Endothelial cell (in vitro differentiated cells): ENCODE results near the gene GALP. TPM values are rescaled to one million over a fixed set of nuclear protein-coding genes. Genes with fewer than 3 reads are reported as not detected.
"Not testable (repeated sequence)": the region's sequence is repeated elsewhere in the genome, so short reads cannot be mapped to it uniquely, and the experiment has no call there.

Source experiments
- DNase-seq: peaks from one replicate; pipeline ENCODE4 v3.0.0; 2021; ENCODE audit warnings: low spot score
- H3K27ac Mint-ChIP-seq: one replicate; pipeline ENCODE4 v1.8.0; 2021; ENCODE audit warnings: mixed read lengths, inconsistent platforms; ENCODE audit not compliant: unreplicated experiment
- H3K27me3 Mint-ChIP-seq: one replicate; pipeline ENCODE4 v1.8.0; 2021; ENCODE audit warnings: mild to moderate bottlenecking, moderate library complexity, mixed read lengths, inconsistent platforms; ENCODE audit not compliant: unreplicated experiment
- H3K36me3 Mint-ChIP-seq: one replicate; pipeline ENCODE4 v1.8.0; 2021; ENCODE audit warnings: mild to moderate bottlenecking, low read depth, mixed read lengths, inconsistent platforms; ENCODE audit not compliant: unreplicated experiment
- H3K4me1 Mint-ChIP-seq: one replicate; pipeline ENCODE4 v1.8.0; 2021; ENCODE audit warnings: mild to moderate bottlenecking, mixed read lengths, inconsistent platforms; ENCODE audit not compliant: unreplicated experiment
- H3K4me3 Mint-ChIP-seq: one replicate; pipeline ENCODE4 v1.8.0; 2021; ENCODE audit warnings: mild to moderate bottlenecking, mixed read lengths, inconsistent platforms; ENCODE audit not compliant: unreplicated experiment
- H3K9me3 Mint-ChIP-seq: one replicate; pipeline ENCODE4 v1.8.0; 2021; ENCODE audit warnings: mixed read lengths, inconsistent platforms; ENCODE audit not compliant: unreplicated experiment
- CTCF ChIP-seq: fragments of 200-600 bp; sonication (generic); IDR thresholded peaks from one replicate; pipeline ENCODE4 v1.5.0; 2021; ENCODE audit warnings: antibody characterized with exemption; ENCODE audit not compliant: unreplicated experiment
- total RNA-seq: library from RNA; stranded (reverse); fragmentation: NEBNext Ultra II Directional; extraction: Animal tissue kit (Norgen Biotek cat#: 25700); gene quantifications from one replicate; pipeline ENCODE4 v1.2.1, GENCODE V29; 2021; ENCODE audit not compliant: unreplicated experiment

Gene GALP
- total RNA-seq, 1 donor from 2014 or later = not detected

- no peaks in the 10 kb centered on the region for H3K9me3 Mint-ChIP-seq
- H3K4me3 Mint-ChIP-seq = no peak overlapping the region
- H3K27me3 Mint-ChIP-seq = peaks cover 4% of the 10 kb centered on the region
- no peak for TF ChIP-seq CTCF
- H3K4me1 Mint-ChIP-seq = no peaks in the 10 kb centered on the region
- DNase-seq = no peak
- H3K27ac Mint-ChIP-seq = no peak overlapping the region
- H3K36me3 Mint-ChIP-seq = no peaks in the 10 kb centered on the region
These were observed 18.3 kb downstream of the GALP start for GRCh38 chr19:56193981-56194640.

- DNase-seq, H3K9me3 Mint-ChIP-seq, H3K4me3 Mint-ChIP-seq, H3K27me3 Mint-ChIP-seq, H3K36me3 Mint-ChIP-seq, H3K4me1 Mint-ChIP-seq, H3K27ac Mint-ChIP-seq: not testable (repeated sequence)
These were observed 21.8 kb downstream of the GALP start, which contains the start of gene ZSCAN5B for GRCh38 chr19:56197646-56198045. ZSCAN5B (minus strand) TSS chr19:56197783; CDS start chr19:56193052, 4,731 bp downstream.

GRCh38 chr19:56199687-56200086 is 23.9 kb downstream of the GALP start:
- Mint-ChIP-seq H3K4me3 (no peak overlapping the region), H3K4me1 (no peaks in the 10 kb centered on the region), H3K36me3 (no peaks in the 10 kb centered on the region), H3K27ac (no peak overlapping the region), H3K9me3 (no peaks in the 10 kb centered on the region), H3K27me3 (no peaks in the 10 kb centered on the region)
- TF ChIP-seq CTCF = no peak
- no peak for DNase-seq

GRCh38 chr19:56201973-56202372 is 26.2 kb downstream of the GALP start, which contains the start of gene ZSCAN5C:
ZSCAN5C (plus strand) TSS chr19:56202273; CDS start chr19:56205914, 3,641 bp downstream.
- H3K4me1 Mint-ChIP-seq = no peaks in the 10 kb centered on the region
- no peak within 1 kb of the TSS for H3K4me3 Mint-ChIP-seq

GRCh38 chr19:56207581-56207980 is 31.8 kb downstream of the GALP start:
- not testable (repeated sequence) for DNase-seq, H3K9me3 Mint-ChIP-seq, H3K27me3 Mint-ChIP-seq, H3K4me1 Mint-ChIP-seq, H3K36me3 Mint-ChIP-seq, H3K4me3 Mint-ChIP-seq, H3K27ac Mint-ChIP-seq

More at GRCh38 chr19:56201973-56202372, 26.2 kb downstream of the GALP start, which contains the start of gene ZSCAN5C:
- DNase-seq = no peak
- Mint-ChIP-seq H3K9me3 (no peaks in the 10 kb centered on the region), H3K27ac (no peak within 1 kb of the TSS), H3K27me3 (no peaks in the 10 kb centered on the region), H3K36me3 (no peaks in the 10 kb centered on the region)
- no peak for TF ChIP-seq CTCF

- Mint-ChIP-seq H3K4me1 (peaks cover 3% of the 10 kb centered on the region), H3K9me3 (no peaks in the 10 kb centered on the region)
These were observed 33.3 kb downstream of the GALP start for GRCh38 chr19:56209091-56209490.

GRCh38 chr19:56210036-56210435 is 34.2 kb downstream of the GALP start:
- not testable (repeated sequence) for H3K27ac Mint-ChIP-seq, H3K36me3 Mint-ChIP-seq, H3K4me1 Mint-ChIP-seq, H3K27me3 Mint-ChIP-seq, H3K4me3 Mint-ChIP-seq, DNase-seq, H3K9me3 Mint-ChIP-seq

More at GRCh38 chr19:56209091-56209490, 33.3 kb downstream of the GALP start:
- no peak for DNase-seq
- no peak for TF ChIP-seq CTCF
- H3K36me3 Mint-ChIP-seq = no peaks in the 10 kb centered on the region
- no peak overlapping the region for H3K27ac Mint-ChIP-seq
- no peak overlapping the region for H3K4me3 Mint-ChIP-seq
- peaks cover 1% of the 10 kb centered on the region for H3K27me3 Mint-ChIP-seq
